Activated effector memory CD4-positive, alpha-beta T cell treated with Interleukin-2 at 50 U/mL for 16 hours (primary cell): ENCODE results near the gene DBF4B.

Experiments used
- DNase-seq: peaks from one replicate; pipeline ENCODE4 v3.0.0-alpha.2; 2020

The DBF4B gene

DNA sequence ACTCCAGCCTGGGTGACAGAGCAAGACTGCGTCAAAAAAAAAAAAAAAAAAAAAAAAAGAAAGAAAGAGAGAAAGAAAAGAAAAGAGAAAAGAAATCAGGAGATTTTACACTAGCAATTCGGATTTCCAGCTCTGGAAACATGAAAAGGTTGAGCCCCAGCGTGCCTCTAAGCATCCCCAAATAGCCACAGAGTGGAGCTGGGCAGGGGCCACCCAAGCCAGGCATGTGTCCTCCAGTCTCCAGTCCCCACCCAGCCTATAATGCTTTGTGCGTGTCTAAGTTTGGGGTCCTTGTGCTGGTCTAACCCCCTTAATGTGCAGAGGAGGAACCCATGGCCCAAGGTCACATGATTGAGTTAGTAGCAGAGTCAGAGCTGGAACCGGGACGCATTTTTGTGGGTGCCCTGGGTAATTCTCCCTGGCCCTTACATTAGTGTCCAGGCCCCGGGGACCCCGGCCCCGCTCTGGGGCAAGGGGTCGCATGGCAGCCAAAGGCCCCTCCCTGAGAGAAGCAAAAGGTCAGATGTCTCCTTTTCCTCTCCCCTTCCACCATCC lies 70.3 kb downstream of the DBF4B start:
- no peak for DNase-seq

- DNase-seq, result peak; percentile 73
Measured at GRCh38 chr17:44779211-44780025, 71.0 kb downstream of the DBF4B start.

GRCh38 chr17:44780161-44780560 lies 71.7 kb downstream of the DBF4B start:
- DNase-seq, result no peak

DNA sequence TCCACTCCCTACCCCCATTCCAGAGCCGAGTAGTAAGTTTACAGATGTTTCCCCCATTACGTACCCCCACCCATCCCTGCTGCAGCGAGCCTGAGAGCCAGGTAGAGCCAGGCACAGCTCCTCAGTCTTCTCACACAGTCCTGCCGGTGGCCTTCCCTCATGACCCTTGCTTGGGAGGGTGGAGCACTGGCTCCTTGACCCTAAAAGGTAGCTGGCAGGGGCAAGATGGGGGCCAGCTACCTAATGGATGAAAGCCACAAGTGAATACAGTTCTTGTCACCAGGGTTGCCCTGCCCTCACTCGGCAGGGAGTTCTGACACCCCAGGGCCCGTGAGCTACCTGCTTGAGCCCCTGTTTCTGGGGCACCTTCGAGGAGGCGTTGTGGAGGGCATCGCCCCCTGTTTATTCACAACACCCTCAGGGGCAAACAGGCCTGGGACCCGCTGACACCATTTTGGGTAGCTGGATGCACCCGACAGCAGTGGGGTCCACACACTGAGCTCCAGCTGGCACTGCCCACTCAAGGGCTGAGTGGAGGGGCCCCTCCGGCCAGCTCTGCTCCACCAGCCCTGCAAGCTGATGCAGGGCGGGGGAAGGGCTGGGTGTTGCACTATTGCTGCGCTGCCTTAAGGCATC lies 72.5 kb downstream of the DBF4B start:
- DNase-seq, result no peak

GRCh38 chr17:44781551-44782325 lies 73.3 kb downstream of the DBF4B start:
- no peak for DNase-seq

DNA sequence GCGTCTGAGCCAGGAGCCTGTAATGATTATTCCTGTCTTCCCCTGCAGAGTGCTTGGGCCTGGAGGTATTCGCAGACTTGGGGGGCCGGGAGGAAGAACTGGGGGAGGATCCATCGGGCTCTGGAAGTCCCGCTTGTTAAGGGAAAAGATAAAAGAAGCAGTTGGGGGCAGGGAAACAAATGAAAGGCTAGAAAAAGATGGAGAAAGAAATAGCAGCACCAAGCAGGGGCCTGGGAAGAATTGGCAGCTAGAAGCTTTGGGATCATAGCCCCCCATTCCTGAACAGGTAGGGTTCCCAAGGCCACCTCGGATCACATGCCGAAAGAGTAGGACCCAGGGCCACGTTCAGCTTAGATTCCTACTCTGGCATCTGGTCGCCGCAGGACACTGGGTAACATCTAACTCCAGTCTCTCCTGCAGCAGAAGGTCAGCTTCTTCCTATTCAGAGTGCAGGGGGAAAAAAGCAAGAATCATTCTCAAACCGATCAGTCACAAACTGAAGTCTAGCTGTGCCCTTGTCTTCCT lies 73.9 kb downstream of the DBF4B start:
- DNase-seq, result no peak

GRCh38 chr17:44785921-44786320 lies 77.5 kb downstream of the DBF4B start:
- DNase-seq, result no peak

GRCh38 chr17:44786551-44787081 lies 78.2 kb downstream of the DBF4B start:
- DNase-seq, result no peak

GRCh38 chr17:44787271-44787940 lies 78.9 kb downstream of the DBF4B start:
- DNase-seq, result no peak

DNA sequence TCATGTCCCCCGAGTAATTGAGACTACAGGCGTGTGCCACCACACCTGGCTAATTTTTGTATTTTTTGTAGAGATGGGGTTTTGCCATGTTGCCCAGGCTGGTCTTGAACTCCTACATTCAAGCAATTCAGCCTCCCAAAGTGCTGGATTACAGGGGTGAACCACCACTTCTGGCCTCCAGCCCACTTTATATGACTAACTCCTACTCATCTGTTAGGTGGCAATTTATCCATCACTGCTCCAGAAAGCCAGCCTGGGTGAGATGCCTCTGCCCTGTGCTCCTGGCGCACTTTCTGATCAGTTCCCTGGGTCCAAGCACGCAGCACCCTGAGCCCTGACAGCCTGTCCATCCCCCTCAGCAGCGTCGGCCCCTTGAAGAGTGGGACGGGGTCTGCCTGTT lies 79.7 kb downstream of the DBF4B start:
- DNase-seq, result no peak

DNA sequence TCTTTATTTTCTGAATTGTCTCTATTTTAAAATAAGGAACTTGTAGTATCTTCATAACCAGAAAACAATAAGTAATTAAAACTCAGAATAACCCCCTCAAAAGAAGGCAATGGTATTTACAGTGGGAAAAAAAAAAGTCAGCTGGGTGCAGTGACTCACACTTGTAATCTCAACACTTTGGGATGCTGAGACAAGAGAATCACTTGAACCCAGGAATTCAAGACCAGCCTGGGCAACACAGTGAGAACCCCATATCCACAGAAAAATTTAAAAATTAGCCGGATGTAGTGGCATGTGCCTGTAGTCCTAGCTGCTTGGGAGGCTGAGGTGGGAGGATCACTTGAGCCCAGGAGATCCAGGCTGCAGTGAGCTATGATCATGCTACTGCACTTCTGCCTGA lies 83.8 kb downstream of the DBF4B start:
- no peak for DNase-seq

- DNase-seq, result no peak
Measured at GRCh38 chr17:44793885-44794842, 85.7 kb downstream of the DBF4B start.

DNA sequence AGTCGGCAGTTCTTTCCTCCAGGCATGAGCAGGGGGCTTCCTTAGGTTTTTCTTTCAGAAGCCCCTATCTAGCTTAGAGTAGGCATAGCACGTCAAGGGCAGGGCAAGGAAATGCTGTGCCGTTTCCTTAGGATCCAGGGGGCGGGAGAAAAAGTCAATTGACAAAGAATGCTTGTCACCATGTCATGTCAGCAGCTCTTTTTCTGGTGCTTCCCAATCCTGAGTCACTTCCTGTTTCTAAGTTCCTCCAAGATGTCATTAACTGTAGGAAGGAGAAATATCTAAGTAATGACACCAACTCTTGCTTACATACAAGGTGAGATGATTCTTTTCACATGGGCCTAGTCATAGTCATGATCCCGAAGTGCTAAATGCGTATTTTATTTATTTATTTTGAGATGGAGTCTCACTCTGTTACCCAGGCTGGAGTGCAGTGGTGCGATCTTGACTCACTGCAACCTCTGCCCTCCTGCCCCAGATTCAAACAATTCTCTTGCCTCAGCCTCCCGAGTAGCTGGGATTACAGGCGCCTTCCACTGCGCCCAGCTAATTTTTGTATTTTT lies 86.5 kb downstream of the DBF4B start:
- DNase-seq, result no peak

- no peak for DNase-seq
Measured at GRCh38 chr17:44795421-44795820, 87.0 kb downstream of the DBF4B start.

DNA sequence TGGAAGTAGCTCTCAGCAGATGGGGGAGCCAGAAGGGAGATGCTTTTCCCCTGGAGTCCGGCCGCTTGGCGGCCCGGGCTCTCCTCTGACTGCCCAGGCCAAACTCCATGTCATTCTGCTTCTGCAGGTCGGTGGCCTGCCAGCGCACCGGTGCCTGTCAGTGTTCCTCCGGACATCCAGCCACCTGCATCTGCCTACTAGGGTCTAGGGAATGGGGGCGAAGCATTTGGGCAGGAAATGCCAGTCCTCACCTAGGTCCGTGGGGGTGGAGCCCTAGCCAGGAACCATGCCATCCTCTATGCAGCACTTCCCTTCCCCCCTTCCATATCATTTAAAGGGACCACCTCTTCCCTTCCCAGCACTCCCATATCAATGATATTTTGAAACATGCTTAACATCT lies 87.5 kb downstream of the DBF4B start:
- DNase-seq, result no peak

GRCh38 chr17:44796731-44797130 lies 88.3 kb downstream of the DBF4B start:
- DNase-seq, result no peak

DNA sequence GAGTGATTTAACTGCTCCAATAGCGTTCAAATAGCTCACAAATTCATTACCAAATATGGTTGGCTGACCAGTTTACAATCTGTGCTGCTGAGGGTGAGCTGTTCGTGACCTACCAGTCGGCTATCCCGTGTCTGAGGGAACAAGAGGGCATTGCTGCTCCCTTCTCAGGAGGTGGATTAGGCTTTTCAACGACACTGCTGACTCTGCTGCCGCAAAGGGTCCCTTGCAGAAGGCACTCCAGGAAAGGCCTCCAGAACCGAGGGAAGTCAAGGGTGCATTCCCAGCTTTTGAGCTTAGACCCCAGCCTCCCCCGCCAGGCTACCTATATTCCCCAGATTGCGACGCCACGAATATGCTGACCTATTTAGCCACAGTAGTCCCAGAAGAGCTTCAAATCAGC lies 89.3 kb downstream of the DBF4B start:
- DNase-seq, result no peak

DNA sequence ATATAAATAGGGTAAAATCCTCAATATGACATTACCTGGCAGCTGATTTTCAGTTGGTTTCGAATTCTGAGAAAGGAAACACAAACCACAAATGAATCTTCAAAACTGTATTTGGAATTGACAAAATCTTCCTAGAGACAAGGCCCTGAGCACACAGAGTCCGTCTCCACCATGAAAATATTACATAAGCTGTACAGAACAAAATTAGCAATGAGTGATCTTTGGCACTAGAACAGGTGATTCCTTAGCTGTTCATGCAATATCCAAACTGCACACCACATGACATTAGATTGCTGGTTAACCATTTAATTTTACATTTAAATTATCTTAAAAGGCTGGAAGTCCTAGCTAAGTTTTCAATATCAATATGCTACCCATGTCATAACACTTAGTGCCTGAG lies 89.9 kb downstream of the DBF4B start:
- DNase-seq, result no peak
